T47D (cell line): ENCODE data around the gene GIPC2.

ENCODE experiments used
- DNase-seq, 2 experiments: peaks; one replicate each; pipeline versions ENCODE4 v3.0.0 to v3.0.0-alpha.2; 2011 to 2012; ENCODE audit warnings: low read depth in 1 of 2, low spot score in 1 of 2
- JUND ChIP-seq: IDR thresholded peaks from 2 replicates; pipeline ENCODE4 v1.6.1; 2012; ENCODE audit warnings: low read depth
- in situ Hi-C: cut with HindIII; loops from 2 replicates; pipeline ENCODE4 v1.10.0; 2016; ENCODE audit warnings: low sequenced_read_pairs, low pct_unique_long_range_greater_than_20kb

Gene GIPC2

GRCh38 chr1:78156805-78157521 is 111.2 kb downstream of the GIPC2 start:
- no peak for DNase-seq
- in situ Hi-C loops: no loop called here
- no peak for TF ChIP-seq JUND

GRCh38 chr1:78165816-78166215 is 120.0 kb downstream of the GIPC2 start:
- in situ Hi-C loops: no loop called here
- no peak for TF ChIP-seq JUND
- no peak for DNase-seq

- no peak for DNase-seq
- no peak for TF ChIP-seq JUND
- in situ Hi-C loops: no loop called here
Observed at GRCh38 chr1:78168306-78168705, 122.5 kb downstream of the GIPC2 start.

- no peak for TF ChIP-seq JUND
- in situ Hi-C loops: no loop called here
- DNase-seq: no peak
Observed at GRCh38 chr1:78170859-78171258, 125.1 kb downstream of the GIPC2 start.

GRCh38 chr1:78171736-78172590 is 126.2 kb downstream of the GIPC2 start:
- TF ChIP-seq JUND: no peak
- in situ Hi-C loops: no loop called here
- DNase-seq: no peak

GRCh38 chr1:78176448-78176847 is 130.7 kb downstream of the GIPC2 start:
- TF ChIP-seq JUND: no peak
- in situ Hi-C loops: no loop called here
- no peak for DNase-seq

- TF ChIP-seq JUND: no peak
- in situ Hi-C loops: no loop called here
- no peak for DNase-seq
Observed at GRCh38 chr1:78177708-78178270, 132.0 kb downstream of the GIPC2 start.

- in situ Hi-C loops: no loop called here
- DNase-seq: no peak
- TF ChIP-seq JUND: no peak
Observed at GRCh38 chr1:78178816-78179215, 133.1 kb downstream of the GIPC2 start.

- no peak for DNase-seq
- in situ Hi-C loops: no loop called here
- TF ChIP-seq JUND: no peak
Observed at GRCh38 chr1:78184460-78185072, 138.8 kb downstream of the GIPC2 start.
